ENCODE measurements around the gene DENND1B. TPM values are rescaled to one million over a fixed set of nuclear protein-coding genes. Genes with fewer than 3 reads are reported as not detected.

DENND1B gene
- total RNA-seq, 1 experiment from 2014 or later, result 14.1 TPM

DNA sequence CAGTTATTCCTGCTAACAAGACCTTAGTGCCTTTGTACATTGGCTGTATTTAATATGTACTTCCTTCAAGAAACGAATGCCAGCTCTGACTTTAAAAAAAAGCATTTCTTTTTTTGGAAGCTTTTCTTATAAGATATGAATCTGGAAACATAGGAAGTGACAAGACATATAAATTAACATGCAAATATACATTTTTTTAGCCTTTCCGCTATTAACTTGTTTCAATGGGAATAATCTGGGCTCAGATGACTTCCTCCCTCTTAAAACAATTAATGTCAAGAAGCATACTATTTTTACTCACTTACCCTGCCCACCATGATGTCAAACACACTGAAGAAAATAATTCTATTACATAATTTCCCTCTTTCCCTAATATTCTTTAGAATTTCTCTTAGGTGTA is 1.4 kb downstream of the DENND1B start:
- no peaks in the 10 kb centered on the region for H3K27me3 ChIP-seq (ENCODE audit: insufficient read depth, low read depth)
- ChIA-PET CTCF (no interaction called here), POLR2A (ENCODE audit: unreplicated experiment) (interaction anchor here (0.6 kb wide), 1 partner anchor 722 kb away, joined by 5 read pairs; no protein-coding TSS in a partner anchor)
- no peaks in the 10 kb centered on the region for H3K9me2 ChIP-seq (ENCODE audit: insufficient read depth)
- no peaks in the 10 kb centered on the region for H3K36me3 ChIP-seq (ENCODE audit: low read depth)
- intact Hi-C loops (cut with micrococcal nuclease; ENCODE audit: unreplicated experiment), result loop anchor here (10.0 kb wide), 2 partner anchors 671 to 911 kb away; no protein-coding TSS in a partner anchor
- H3K79me2 ChIP-seq (ENCODE audit: low read depth), result peaks cover 49% of the 10 kb centered on the region
- peaks cover 31% of the 10 kb centered on the region for H3F3A ChIP-seq (ENCODE audit: insufficient read depth, low read depth)
- no peak for DNase-seq
- BruUV-seq (replicated peaks), result TSS peak; percentile 35
- peak overlapping the region; percentile 94; the same call in 1 of the 2 replicates for H2AFZ ChIP-seq
- TF ChIP-seq EZH2 (IDR thresholded peaks at IDR 0.05; ENCODE audit: low read depth), result no peak
- TF ChIP-seq, protein P1, sequence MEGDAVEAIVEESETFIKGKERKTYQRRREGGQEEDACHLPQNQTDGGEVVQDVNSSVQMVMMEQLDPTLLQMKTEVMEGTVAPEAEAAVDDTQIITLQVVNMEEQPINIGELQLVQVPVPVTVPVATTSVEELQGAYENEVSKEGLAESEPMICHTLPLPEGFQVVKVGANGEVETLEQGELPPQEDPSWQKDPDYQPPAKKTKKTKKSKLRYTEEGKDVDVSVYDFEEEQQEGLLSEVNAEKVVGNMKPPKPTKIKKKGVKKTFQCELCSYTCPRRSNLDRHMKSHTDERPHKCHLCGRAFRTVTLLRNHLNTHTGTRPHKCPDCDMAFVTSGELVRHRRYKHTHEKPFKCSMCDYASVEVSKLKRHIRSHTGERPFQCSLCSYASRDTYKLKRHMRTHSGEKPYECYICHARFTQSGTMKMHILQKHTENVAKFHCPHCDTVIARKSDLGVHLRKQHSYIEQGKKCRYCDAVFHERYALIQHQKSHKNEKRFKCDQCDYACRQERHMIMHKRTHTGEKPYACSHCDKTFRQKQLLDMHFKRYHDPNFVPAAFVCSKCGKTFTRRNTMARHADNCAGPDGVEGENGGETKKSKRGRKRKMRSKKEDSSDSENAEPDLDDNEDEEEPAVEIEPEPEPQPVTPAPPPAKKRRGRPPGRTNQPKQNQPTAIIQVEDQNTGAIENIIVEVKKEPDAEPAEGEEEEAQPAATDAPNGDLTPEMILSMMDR (conservative IDR thresholded peaks at IDR 0.05), result no peak
- H3K4me2 ChIP-seq, result peak overlapping the region; percentile 90
- no peaks in the 10 kb centered on the region for H3K9me3 ChIP-seq (ENCODE audit: insufficient read depth, low read depth)
- no peaks in the 10 kb centered on the region for H4K20me1 ChIP-seq (ENCODE audit: insufficient read depth)
- peaks cover 48% of the 10 kb centered on the region for H3K4me1 ChIP-seq (replicated peaks; ENCODE audit: insufficient read depth)
- H3K27ac ChIP-seq, result peak overlapping the region; percentile 95
- H3K4me3 ChIP-seq, result peak overlapping the region; percentile 97

DNA sequence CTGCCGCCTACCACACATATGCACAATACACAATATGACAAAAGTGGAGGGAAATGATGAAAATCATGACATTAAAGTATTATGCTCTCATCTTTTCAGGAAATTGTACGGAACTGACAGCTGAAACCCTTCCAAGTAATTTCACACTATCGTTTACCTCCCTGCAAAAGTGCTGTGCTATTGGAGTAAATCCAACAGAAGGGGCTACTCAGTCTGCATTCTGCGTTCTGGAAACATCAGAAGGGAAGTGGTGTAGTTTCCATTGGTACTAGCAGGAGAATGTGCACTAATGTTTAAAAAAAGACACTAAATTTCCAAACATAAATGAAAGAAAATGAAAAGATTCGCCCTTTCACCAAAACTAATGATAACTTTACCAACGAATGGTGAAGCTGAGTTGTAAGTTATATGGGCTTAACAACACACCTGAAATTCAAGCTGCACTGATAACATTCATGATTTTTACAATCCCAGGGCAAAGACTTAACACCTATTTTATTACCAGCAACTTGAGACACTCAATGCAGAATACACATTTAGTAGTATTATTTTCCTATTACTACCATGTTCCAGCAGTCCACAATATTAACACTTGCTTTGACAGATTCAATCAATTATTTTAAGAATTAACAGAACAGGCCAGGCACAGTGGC is 3.2 kb downstream of the DENND1B start:
- H2AFZ ChIP-seq, result no peak overlapping the region
- peak overlapping the region; percentile 90 for H3K4me2 ChIP-seq
- TF ChIP-seq, protein P1 (conservative IDR thresholded peaks at IDR 0.05), result no peak
- DNase-seq, result no peak
- H4K20me1 ChIP-seq (ENCODE audit: insufficient read depth), result no peaks in the 10 kb centered on the region
- ChIA-PET POLR2A (ENCODE audit: unreplicated experiment) (interaction anchor here (0.6 kb wide), 1 partner anchor 74 kb away, joined by 5 read pairs; no protein-coding TSS in a partner anchor), CTCF (no interaction called here)
- no peaks in the 10 kb centered on the region for H3K9me3 ChIP-seq (ENCODE audit: insufficient read depth, low read depth)
- BruUV-seq (replicated peaks), result no TSS peak
- H3F3A ChIP-seq (ENCODE audit: insufficient read depth, low read depth), result peaks cover 27% of the 10 kb centered on the region
- H3K4me1 ChIP-seq (replicated peaks; ENCODE audit: insufficient read depth), result peaks cover 36% of the 10 kb centered on the region
- H3K79me2 ChIP-seq (ENCODE audit: low read depth), result peaks cover 56% of the 10 kb centered on the region
- H3K4me3 ChIP-seq, result peak overlapping the region; percentile 97; the same call in 1 of the 2 replicates
- H3K36me3 ChIP-seq (ENCODE audit: low read depth), result no peaks in the 10 kb centered on the region
- no peaks in the 10 kb centered on the region for H3K27me3 ChIP-seq (ENCODE audit: insufficient read depth, low read depth)
- H3K27ac ChIP-seq, result no peak overlapping the region
- intact Hi-C loops (cut with micrococcal nuclease; ENCODE audit: unreplicated experiment), result loop anchor here (10.0 kb wide), 2 partner anchors 673 to 913 kb away; no protein-coding TSS in a partner anchor
- H3K9me2 ChIP-seq (ENCODE audit: insufficient read depth), result no peaks in the 10 kb centered on the region

DNA sequence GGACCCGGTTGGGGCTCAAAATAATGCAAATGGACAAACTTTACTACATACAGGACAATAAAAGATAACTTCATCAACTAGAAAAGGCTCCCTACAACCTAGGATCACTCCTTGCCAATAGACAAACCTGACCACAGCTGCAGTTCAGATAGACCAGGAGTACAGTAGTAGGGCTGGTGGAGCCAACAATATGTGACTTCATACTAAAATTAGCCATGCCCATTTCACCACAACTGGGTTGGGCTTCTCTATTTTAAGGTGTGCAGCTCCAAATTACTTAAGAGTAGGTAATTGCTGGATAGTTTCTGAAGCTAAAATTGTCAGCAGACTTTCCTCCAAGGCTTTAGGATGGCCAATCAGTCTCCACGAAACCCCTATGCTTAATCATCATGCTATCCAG is 3.9 kb downstream of the DENND1B start:
- ChIA-PET CTCF (no interaction called here), POLR2A (ENCODE audit: unreplicated experiment) (no interaction called here)
- Histone ChIP-seq H3K79me2 (ENCODE audit: low read depth) (peaks cover 57% of the 10 kb centered on the region), H3K27ac (no peak overlapping the region), H3K27me3 (ENCODE audit: insufficient read depth, low read depth) (no peaks in the 10 kb centered on the region), H3K9me3 (ENCODE audit: insufficient read depth, low read depth) (no peaks in the 10 kb centered on the region), H3K36me3 (ENCODE audit: low read depth) (no peaks in the 10 kb centered on the region), H3F3A (ENCODE audit: insufficient read depth, low read depth) (peaks cover 20% of the 10 kb centered on the region), H3K9me2 (ENCODE audit: insufficient read depth) (no peaks in the 10 kb centered on the region), H3K4me1 (replicated peaks; ENCODE audit: insufficient read depth) (peaks cover 30% of the 10 kb centered on the region), H4K20me1 (ENCODE audit: insufficient read depth) (no peaks in the 10 kb centered on the region), H3K4me2 (no peak overlapping the region), H3K4me3 (no peak overlapping the region), H2AFZ (no peak overlapping the region)
- intact Hi-C loops (cut with micrococcal nuclease; ENCODE audit: unreplicated experiment), result loop anchor here (10.0 kb wide), 2 partner anchors 673 to 913 kb away; no protein-coding TSS in a partner anchor
- TF ChIP-seq, protein P1 (conservative IDR thresholded peaks at IDR 0.05), result no peak
- no peak for TF ChIP-seq EZH2 (IDR thresholded peaks at IDR 0.05; ENCODE audit: low read depth)
- BruUV-seq (replicated peaks), result no TSS peak
- DNase-seq, result no peak
